Measurements from ENCODE around the gene MED4. TPM values are rescaled to one million over a fixed set of nuclear protein-coding genes. Genes with fewer than 3 reads are reported as not detected.
"Not testable (repeated sequence)": the region's sequence is repeated elsewhere in the genome, so short reads cannot be mapped to it uniquely, and the experiment has no call there.

Gene MED4
- total and polyA plus RNA-seq, 5 experiments from 2014 or later: 47.1 to 91.9 (median 88.9) TPM

DNA sequence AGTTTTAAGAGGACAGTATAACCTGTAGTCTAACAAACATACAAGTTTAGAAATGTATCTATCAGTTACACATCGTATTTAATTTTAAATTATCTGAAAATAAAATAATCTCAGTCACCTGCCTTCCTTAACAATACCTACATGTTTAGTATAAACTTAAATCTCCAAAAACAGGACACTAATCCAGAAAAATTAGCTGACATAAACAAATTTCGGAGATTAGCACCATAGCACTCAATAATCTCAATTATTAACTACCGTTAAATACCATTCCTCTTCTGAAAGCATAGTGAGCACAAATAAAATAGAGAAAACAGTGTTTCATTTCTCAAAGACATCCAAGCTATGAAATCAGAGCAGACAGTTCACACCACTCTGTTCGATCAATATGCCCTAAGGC is 13.2 kb downstream of the MED4 start:
- peaks cover 5 to 89% (median 29%) of the 10 kb centered on the region in 3 donors for H3K36me3 Mint-ChIP-seq
- no peak overlapping the region for H3K27ac Mint-ChIP-seq

DNA sequence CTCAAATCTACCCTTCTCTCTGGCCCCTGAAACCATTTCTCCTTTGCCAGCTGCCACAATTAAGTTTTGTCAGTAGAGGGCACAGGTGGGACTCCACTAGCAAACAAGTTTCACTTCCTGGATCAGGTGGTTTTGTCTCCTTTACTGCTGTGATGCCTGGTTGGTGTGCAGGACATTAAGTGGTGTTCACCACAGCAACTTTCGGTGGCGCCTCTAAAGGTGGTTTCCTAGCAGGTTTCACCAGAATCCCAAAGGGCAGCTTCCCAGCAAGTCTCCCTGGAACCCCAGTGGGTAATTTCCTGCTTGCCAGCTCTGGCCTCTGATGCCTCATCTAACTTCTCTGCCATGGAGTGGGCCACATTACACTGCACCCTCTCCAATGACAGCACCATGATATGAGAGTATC is 16.6 kb downstream of the MED4 start:
- POLR2A ChIA-PET: interaction anchor here (1.1 kb wide), 1 partner anchor 16 kb away, joined by 4 read pairs; no protein-coding TSS in a partner anchor
- no peaks in the 10 kb centered on the region for H3K27me3 Mint-ChIP-seq
- H3K36me3 Mint-ChIP-seq: peaks cover 4 to 94% (median 57%) of the 10 kb centered on the region in 3 donors
- H3K9me3 Mint-ChIP-seq: no peaks in the 10 kb centered on the region
- H3K27ac Mint-ChIP-seq: peak overlapping the region in 1 of 10 donors; percentile 29
- peak in 4 of 10 donors; percentile 8 to 17 (median 12) for DNase-seq
- ATAC-seq: peak; percentile 60 to 64
- peaks cover 0 to 6% (median 2%) of the 10 kb centered on the region in 4 donors for H3K4me1 Mint-ChIP-seq
- H3K4me3 Mint-ChIP-seq: no peak overlapping the region

More for the DNA sequence above, 13.2 kb downstream of the MED4 start:
- POLR2A ChIA-PET: no interaction called here
- ATAC-seq (no peak), DNase-seq (no peak)
- Mint-ChIP-seq H3K4me3 (no peak overlapping the region), H3K4me1 (peaks cover 0 to 6% (median 4%) of the 10 kb centered on the region in 4 donors), H3K27me3 (no peaks in the 10 kb centered on the region), H3K9me3 (no peaks in the 10 kb centered on the region)

DNA sequence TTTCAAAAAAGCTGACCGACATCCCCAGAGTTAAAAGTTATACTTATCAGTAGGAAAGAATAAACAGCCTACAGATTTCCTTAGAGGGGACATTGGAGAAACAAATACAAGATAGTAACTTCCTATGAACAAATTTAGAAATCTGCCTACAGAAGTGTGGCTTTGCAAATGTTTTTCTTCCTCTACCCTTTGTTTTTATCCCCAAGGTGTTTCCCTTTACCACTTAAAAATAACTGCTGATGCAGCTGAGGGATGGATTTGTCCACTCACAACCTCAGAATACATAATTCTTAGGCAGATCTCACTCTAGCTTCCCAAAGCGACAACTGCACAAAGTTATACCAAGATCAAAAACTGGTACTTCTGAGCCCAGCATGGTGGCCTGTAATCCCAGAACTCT is 20.9 kb downstream of the MED4 start:
- peaks cover 0 to 38% (median 0%) of the 10 kb centered on the region in 9 donors for H3K9me3 Mint-ChIP-seq
- no peak overlapping the region for H3K27ac Mint-ChIP-seq
- peaks cover 14 to 97% (median 83%) of the 10 kb centered on the region in 3 donors for H3K36me3 Mint-ChIP-seq
- POLR2A ChIA-PET: no interaction called here
- ATAC-seq: no peak
- no peak for DNase-seq
- H3K4me3 Mint-ChIP-seq: no peak overlapping the region
- H3K27me3 Mint-ChIP-seq: no peaks in the 10 kb centered on the region
- H3K4me1 Mint-ChIP-seq: peaks cover 0 to 4% (median 0%) of the 10 kb centered on the region in 4 donors

DNA sequence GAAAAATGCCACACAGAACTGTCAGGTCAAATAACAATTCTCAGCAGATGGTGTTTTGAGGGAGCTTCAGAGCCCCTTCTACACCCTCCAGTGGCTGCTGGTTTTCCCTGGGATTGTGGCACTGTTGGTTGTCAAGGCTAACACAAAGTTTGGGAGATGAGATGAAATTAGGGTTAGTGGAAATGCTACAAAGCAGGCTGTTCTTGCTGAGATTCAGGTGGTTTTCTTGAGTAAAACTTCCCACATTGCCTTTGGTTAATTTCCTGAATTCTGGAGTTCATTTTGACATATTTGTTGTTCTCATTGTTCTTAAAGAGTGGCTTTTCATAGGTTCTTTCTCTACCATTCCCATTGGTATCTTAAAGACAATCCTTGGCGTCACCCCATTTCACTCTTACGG is 22.1 kb downstream of the MED4 start:
- H3K27ac Mint-ChIP-seq: no peak overlapping the region

DNA sequence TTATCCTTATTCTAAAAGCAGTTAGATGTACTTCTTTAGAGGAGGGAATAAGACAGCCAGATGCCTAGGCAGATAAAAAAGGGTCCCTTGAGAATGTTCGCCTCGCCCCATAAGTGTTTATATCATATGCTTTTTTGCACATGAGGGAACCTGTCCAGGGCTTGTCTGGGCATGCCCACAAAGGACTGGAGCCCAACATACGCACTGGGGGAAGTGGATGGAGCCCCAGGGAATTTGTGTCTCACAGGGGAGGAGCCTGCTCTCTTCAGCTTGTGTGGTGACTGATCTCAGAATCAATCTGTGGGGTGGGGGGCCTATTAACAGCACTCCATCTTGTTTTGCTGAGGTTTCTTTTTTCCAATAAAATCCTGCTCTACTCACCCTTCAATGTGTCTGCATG is 22.6 kb downstream of the MED4 start:
- POLR2A ChIA-PET: no interaction called here
- Mint-ChIP-seq H3K9me3 (peaks cover 0 to 53% (median 4%) of the 10 kb centered on the region in 9 donors), H3K36me3 (peaks cover 14 to 96% (median 93%) of the 10 kb centered on the region in 3 donors), H3K27me3 (no peaks in the 10 kb centered on the region), H3K4me3 (no peak overlapping the region), H3K27ac (no peak overlapping the region), H3K4me1 (no peaks in the 10 kb centered on the region)
- DNase-seq (no peak), ATAC-seq (no peak)

More for the DNA sequence above, 22.1 kb downstream of the MED4 start:
- no peak for ATAC-seq
- H3K4me3 Mint-ChIP-seq: no peak overlapping the region
- POLR2A ChIA-PET: no interaction called here
- H3K9me3 Mint-ChIP-seq: peaks cover 0 to 50% (median 4%) of the 10 kb centered on the region in 9 donors
- no peaks in the 10 kb centered on the region for H3K27me3 Mint-ChIP-seq
- no peaks in the 10 kb centered on the region for H3K4me1 Mint-ChIP-seq
- peaks cover 14 to 94% (median 92%) of the 10 kb centered on the region in 3 donors for H3K36me3 Mint-ChIP-seq
- no peak for DNase-seq

DNA sequence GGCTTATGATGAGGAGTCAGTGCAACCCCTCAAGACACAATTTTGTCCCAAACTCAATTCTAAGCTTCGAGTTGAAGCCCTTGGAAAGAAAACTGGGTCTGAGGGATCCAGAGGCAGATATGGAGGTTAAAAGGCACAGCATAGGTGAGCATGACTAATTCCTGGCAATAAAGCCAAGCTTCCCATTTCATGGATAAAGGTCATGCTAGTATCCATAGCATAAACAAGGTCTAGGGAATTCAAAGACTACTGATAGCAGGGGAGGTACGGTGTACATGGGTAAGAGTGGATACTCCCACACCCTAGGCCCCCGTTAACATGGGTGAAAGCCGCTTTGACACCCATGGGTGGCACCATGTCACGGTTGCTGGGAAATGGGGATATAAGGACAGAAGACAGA is 24.0 kb downstream of the MED4 start:
- ATAC-seq (no peak), DNase-seq (no peak)
- H3K27ac Mint-ChIP-seq: peak overlapping the region in 1 of 10 donors; percentile 78
- H3K27me3 Mint-ChIP-seq: no peaks in the 10 kb centered on the region
- POLR2A ChIA-PET: no interaction called here
- H3K9me3 Mint-ChIP-seq: peaks cover 0 to 53% (median 4%) of the 10 kb centered on the region in 9 donors
- no peak overlapping the region for H3K4me3 Mint-ChIP-seq
- no peaks in the 10 kb centered on the region for H3K4me1 Mint-ChIP-seq
- H3K36me3 Mint-ChIP-seq: peaks cover 14 to 97% (median 89%) of the 10 kb centered on the region in 3 donors

DNA sequence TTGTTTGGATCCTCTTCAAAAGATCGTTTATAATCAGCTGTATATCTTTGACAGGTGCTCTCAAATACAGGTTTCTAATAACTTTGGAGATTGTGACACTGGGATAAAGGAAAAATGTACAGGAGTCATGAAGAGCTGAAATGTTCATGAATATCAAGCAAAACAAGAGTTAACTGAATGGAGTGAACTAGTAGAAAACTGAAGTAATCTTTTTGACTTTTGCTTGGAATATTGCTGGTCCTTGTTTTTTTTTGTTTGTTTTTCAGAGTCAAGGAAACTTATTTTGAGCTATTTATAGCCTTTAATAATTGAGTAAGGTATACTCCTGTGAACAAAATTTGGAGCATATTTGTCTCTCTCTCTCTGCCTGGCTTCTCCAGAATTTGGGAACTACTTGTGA is 25.3 kb downstream of the MED4 start:
- Mint-ChIP-seq H3K27ac (peak overlapping the region in 1 of 10 donors; percentile 39), H3K27me3 (no peaks in the 10 kb centered on the region), H3K36me3 (peaks cover 14 to 84% (median 80%) of the 10 kb centered on the region in 3 donors), H3K9me3 (peaks cover 0 to 53% (median 4%) of the 10 kb centered on the region in 9 donors), H3K4me3 (no peak overlapping the region), H3K4me1 (peaks cover 0 to 1% (median 0%) of the 10 kb centered on the region in 4 donors)
- POLR2A ChIA-PET: no interaction called here
- ATAC-seq (no peak), DNase-seq (no peak)

DNA sequence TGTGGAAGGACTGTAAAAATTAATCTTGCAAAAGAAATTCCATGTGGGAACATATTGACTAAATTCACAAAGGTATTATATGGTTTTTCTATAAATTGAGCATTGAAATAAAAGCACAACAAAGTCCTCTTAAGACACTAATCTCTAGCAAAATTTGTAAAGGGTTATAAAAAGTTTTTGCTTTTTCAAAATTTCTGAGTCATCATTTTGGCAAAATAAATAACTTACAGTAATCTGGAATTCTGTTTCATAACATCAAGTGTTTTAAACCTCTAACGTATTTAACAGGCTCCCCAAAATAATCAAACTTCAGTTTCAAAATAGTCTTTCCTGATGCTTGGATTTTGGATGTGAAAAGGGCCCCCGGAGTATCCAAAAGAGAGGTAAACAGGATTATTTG is 26.0 kb downstream of the MED4 start:
- Mint-ChIP-seq H3K9me3 (peaks cover 0 to 53% (median 4%) of the 10 kb centered on the region in 9 donors), H3K36me3 (peaks cover 14 to 78% (median 75%) of the 10 kb centered on the region in 3 donors), H3K4me1 (peaks cover 0 to 1% (median 0%) of the 10 kb centered on the region in 4 donors), H3K27me3 (no peaks in the 10 kb centered on the region), H3K4me3 (no peak overlapping the region), H3K27ac (no peak overlapping the region)
- ATAC-seq (no peak), DNase-seq (no peak)
- POLR2A ChIA-PET: no interaction called here

DNA sequence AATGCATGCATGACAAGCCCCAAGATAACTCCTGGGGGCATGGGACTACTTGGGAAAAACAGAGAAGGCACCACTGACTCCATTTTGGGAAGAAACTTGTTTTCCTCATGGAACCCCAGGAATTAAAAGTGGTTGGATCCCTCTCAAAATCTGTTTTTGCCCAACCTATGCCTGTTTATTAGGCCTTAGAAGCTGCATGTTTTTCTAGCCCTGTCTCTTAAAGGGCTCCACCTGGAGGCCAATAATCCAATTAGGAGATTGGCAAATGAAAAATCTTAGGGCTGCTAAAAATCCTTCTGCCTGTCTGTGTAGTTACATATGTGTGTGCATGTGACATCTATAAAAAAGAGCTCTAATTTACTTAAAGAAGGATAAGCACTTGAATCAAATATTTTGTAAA is 26.9 kb downstream of the MED4 start:
- H3K27me3 Mint-ChIP-seq: no peaks in the 10 kb centered on the region

DNA sequence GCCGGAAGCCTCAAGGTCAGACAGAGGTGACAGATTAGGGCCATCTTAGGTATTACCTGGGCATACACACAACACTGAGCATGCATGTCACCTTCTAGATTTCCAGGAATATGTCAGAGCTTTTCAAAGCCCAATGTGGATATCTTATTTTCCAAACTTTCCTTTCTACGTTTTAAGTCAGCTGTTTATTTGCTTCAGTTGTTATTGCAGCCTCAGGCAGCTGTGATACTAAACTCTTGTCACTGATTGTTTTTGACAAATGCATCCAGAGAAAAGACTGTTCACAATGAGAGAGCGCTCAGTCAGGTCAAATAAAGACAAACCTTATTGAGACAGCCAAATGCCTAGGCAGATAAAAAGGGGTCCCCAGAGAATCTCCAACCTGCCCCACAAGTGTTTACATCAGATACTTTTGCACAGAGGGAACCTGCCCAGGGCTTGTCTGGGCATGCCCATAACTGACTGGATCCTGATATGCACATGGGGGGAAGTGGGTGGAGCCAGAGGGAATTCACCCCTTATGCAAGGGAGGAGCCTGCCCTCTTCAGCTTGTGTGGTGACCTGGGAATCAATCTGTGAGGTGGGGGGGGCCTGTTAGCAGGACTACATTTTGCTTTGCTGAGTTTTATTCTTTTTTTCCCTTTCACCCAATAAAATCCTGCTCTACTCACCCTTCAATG is 28.5 kb downstream of the MED4 start:
- peak in 1 of 10 donors; percentile 1 for DNase-seq
- peaks cover 0 to 5% (median 0%) of the 10 kb centered on the region in 4 donors for H3K4me1 Mint-ChIP-seq
- H3K9me3 Mint-ChIP-seq: peaks cover 0 to 39% (median 4%) of the 10 kb centered on the region in 9 donors
- ATAC-seq: no peak
- H3K4me3 Mint-ChIP-seq: no peak overlapping the region
- no peaks in the 10 kb centered on the region for H3K27me3 Mint-ChIP-seq
- peaks cover 0 to 60% (median 53%) of the 10 kb centered on the region in 3 donors for H3K36me3 Mint-ChIP-seq
- POLR2A ChIA-PET: interaction anchor here (2.0 kb wide), 1 partner anchor 29 kb away, joined by 5 read pairs; the partner anchor contains the start of gene NUDT15
- H3K27ac Mint-ChIP-seq: no peak overlapping the region

More for the DNA sequence above, 26.9 kb downstream of the MED4 start:
- ATAC-seq (no peak), DNase-seq (peak in 1 of 10 donors; percentile 11)
- H3K4me3 Mint-ChIP-seq: no peak overlapping the region
- H3K4me1 Mint-ChIP-seq: peaks cover 0 to 1% (median 0%) of the 10 kb centered on the region in 4 donors
- no peak overlapping the region for H3K27ac Mint-ChIP-seq
- peaks cover 0 to 53% (median 4%) of the 10 kb centered on the region in 9 donors for H3K9me3 Mint-ChIP-seq
- peaks cover 14 to 70% (median 69%) of the 10 kb centered on the region in 3 donors for H3K36me3 Mint-ChIP-seq
- POLR2A ChIA-PET: no interaction called here

DNA sequence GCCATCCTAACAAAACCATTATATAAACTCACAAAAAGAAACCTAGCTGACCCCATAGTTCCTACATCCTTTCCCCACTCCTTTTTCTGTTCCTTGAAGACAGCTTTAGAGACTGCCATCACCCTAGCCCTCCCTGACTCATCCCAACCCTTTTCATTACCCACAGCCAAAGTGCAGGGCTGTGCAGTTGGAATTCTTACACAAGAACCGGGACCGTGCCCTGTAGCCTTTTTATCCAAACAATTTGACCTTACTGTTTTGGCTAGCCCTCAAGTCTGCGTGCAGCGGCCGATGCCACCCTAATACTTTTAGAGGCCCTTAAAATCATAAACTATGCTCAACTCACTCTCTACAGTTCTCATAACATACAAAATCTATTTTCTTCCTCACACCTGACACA is 35.0 kb downstream of the MED4 start:
- ATAC-seq, H3K27me3 Mint-ChIP-seq, H3K9me3 Mint-ChIP-seq, POLR2A ChIA-PET, H3K4me3 Mint-ChIP-seq, DNase-seq: not testable (repeated sequence)
- peaks cover 0 to 27% (median 4%) of the 10 kb centered on the region in 4 donors for H3K4me1 Mint-ChIP-seq
- peaks cover 0 to 44% (median 0%) of the 10 kb centered on the region in 3 donors for H3K36me3 Mint-ChIP-seq
- peak overlapping the region in 6 of 10 donors; percentile 11 to 63 (median 41) for H3K27ac Mint-ChIP-seq

DNA sequence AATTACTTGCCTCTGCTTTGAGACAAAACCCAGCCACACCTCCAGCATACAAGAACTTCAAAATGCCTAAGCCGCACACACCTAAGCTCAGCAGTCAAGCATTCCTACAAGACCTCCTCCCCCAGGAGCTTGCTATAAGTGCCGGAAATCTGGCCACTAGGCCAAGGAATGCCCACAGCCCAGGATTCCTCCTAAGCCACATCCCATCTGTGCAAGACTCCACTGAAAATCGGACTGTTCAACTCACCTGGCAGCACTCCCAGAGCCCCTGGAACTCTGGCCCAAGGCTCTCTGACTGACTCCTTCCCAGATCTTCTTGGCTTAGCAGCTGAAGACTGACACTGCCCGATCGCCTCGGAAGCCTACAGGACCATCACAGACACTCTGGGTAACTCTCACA is 36.4 kb downstream of the MED4 start:
- H3K9me3 Mint-ChIP-seq, ATAC-seq, POLR2A ChIA-PET, H3K4me3 Mint-ChIP-seq, DNase-seq, H3K27me3 Mint-ChIP-seq: not testable (repeated sequence)
- Mint-ChIP-seq H3K4me1 (peaks cover 0 to 27% (median 4%) of the 10 kb centered on the region in 4 donors), H3K36me3 (peaks cover 0 to 44% (median 0%) of the 10 kb centered on the region in 3 donors), H3K27ac (peak overlapping the region in 2 of 10 donors; percentile 2 to 28)

DNA sequence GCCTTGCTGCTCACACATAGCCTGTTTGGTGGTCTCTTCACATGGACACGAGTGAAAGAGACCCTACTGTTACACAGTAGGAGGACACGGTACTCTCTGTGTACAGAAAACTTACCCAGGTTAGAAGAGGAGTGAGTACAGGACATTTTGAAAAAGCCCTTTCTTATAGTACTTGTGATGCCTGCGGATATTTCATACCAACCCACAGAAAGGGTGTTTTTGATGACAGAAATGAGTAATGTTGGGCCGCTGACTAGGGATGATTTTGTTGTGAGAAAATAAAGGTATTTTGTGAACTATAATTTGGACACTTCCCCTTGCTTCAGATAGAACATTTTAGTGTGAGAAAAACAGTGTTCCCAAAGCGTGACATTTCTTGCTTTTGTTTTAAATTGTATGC is 39.2 kb downstream of the MED4 start:
- POLR2A ChIA-PET: no interaction called here

More for the DNA sequence above, 39.2 kb downstream of the MED4 start:
- no peak for ATAC-seq
- H3K4me3 Mint-ChIP-seq: no peak overlapping the region
- H3K27me3 Mint-ChIP-seq: no peaks in the 10 kb centered on the region
- H3K27ac Mint-ChIP-seq: peak overlapping the region in 6 of 10 donors; percentile 0 to 81 (median 24)
- no peak for DNase-seq
- H3K9me3 Mint-ChIP-seq: no peaks in the 10 kb centered on the region
- H3K4me1 Mint-ChIP-seq: peaks cover 0 to 24% (median 4%) of the 10 kb centered on the region in 4 donors
- peaks cover 4 to 60% (median 5%) of the 10 kb centered on the region in 3 donors for H3K36me3 Mint-ChIP-seq
